ENCODE measurements around the gene LRRC25. TPM values are rescaled to one million over a fixed set of nuclear protein-coding genes. Genes with fewer than 3 reads are reported as not detected.
"Not testable (repeated sequence)": the region's sequence is repeated elsewhere in the genome, so short reads cannot be mapped to it uniquely, and the experiment has no call there.

Gene LRRC25
- total RNA-seq, 3 donors from 2014 or later (not counting 1 experiment from before 2014, with no cell fraction given): 3.9 to 28.2 (median 12.0) TPM

GRCh38 chr19:18351544-18351943 is 45.9 kb downstream of the LRRC25 start:
- no peaks in the 10 kb centered on the region for H3K27me3 Mint-ChIP-seq (ENCODE audit: low read depth in 2 of 2)
- Histone ChIP-seq H3K36me3 (ENCODE audit: control insufficient read depth, insufficient read depth, low read length) (peaks cover 6% of the 10 kb centered on the region), H3K4me1 (ENCODE audit: control insufficient read depth, insufficient read depth, low read length) (no peaks in the 10 kb centered on the region), H3K9me3 (ENCODE audit: control insufficient read depth, insufficient read depth, low read length) (no peaks in the 10 kb centered on the region), H3K27me3 (ENCODE audit: control insufficient read depth, insufficient read depth, low read length) (no peaks in the 10 kb centered on the region), H3K27ac (ENCODE audit: low read length) (no peak overlapping the region), H3K4me3 (ENCODE audit: low read length) (no peak overlapping the region)
- WGBS (ENCODE audit: insufficient coverage): 94% methylated on average over 7 of the region's 7 CpGs
- H3K9me3 Mint-ChIP-seq: no peaks in the 10 kb centered on the region
- peaks cover 7 to 14% of the 10 kb centered on the region in 2 donors for H3K4me1 Mint-ChIP-seq
- intact Hi-C loops (cut with micrococcal nuclease): no loop called here
- TF ChIP-seq CTCF (IDR thresholded peaks at IDR 0.05): no peak
- H3K4me3 Mint-ChIP-seq: no peak overlapping the region
- DNase-seq: no peak
- no peak overlapping the region for H3K27ac Mint-ChIP-seq
- ATAC-seq: no peak
- no peaks in the 10 kb centered on the region for H3K36me3 Mint-ChIP-seq

GRCh38 chr19:18350490-18350889 is 46.9 kb downstream of the LRRC25 start:
- H3K36me3 ChIP-seq (ENCODE audit: control insufficient read depth, insufficient read depth, low read length): peaks cover 2% of the 10 kb centered on the region
- H3K27ac ChIP-seq (ENCODE audit: low read length): no peak overlapping the region
- no peaks in the 10 kb centered on the region for H3K27me3 Mint-ChIP-seq (ENCODE audit: low read depth in 2 of 2)
- TF ChIP-seq CTCF (IDR thresholded peaks at IDR 0.05): no peak
- intact Hi-C loops (cut with micrococcal nuclease): no loop called here
- no peaks in the 10 kb centered on the region for H3K9me3 ChIP-seq (ENCODE audit: control insufficient read depth, insufficient read depth, low read length)
- ATAC-seq (no peak), DNase-seq (no peak)
- no peaks in the 10 kb centered on the region for H3K4me1 ChIP-seq (ENCODE audit: control insufficient read depth, insufficient read depth, low read length)
- no peaks in the 10 kb centered on the region for H3K9me3 Mint-ChIP-seq
- H3K36me3 Mint-ChIP-seq: no peaks in the 10 kb centered on the region
- WGBS (ENCODE audit: insufficient coverage): 86% methylated on average over 9 of the region's 9 CpGs
- H3K4me1 Mint-ChIP-seq: peaks cover 14 to 22% of the 10 kb centered on the region in 2 donors
- H3K4me3 ChIP-seq (ENCODE audit: low read length): no peak overlapping the region
- H3K27ac Mint-ChIP-seq: no peak overlapping the region
- H3K4me3 Mint-ChIP-seq: no peak overlapping the region
- H3K27me3 ChIP-seq (ENCODE audit: control insufficient read depth, insufficient read depth, low read length): no peaks in the 10 kb centered on the region

GRCh38 chr19:18349524-18350128 is 47.8 kb downstream of the LRRC25 start:
- WGBS (ENCODE audit: insufficient coverage): 79% methylated on average over 9 of the region's 12 CpGs
- H3K4me1 ChIP-seq (ENCODE audit: control insufficient read depth, insufficient read depth, low read length): no peaks in the 10 kb centered on the region
- no peaks in the 10 kb centered on the region for H3K27me3 ChIP-seq (ENCODE audit: control insufficient read depth, insufficient read depth, low read length)
- peak in 1 of 2 donors; percentile 37 for DNase-seq
- intact Hi-C loops (cut with micrococcal nuclease): loop anchor here (1.0 kb wide), 1 partner anchor 61 kb away; no protein-coding TSS in a partner anchor
- Mint-ChIP-seq H3K27me3 (ENCODE audit: low read depth in 2 of 2) (no peaks in the 10 kb centered on the region), H3K36me3 (no peaks in the 10 kb centered on the region), H3K4me1 (peaks cover 14 to 22% of the 10 kb centered on the region in 2 donors), H3K4me3 (no peak overlapping the region), H3K9me3 (no peaks in the 10 kb centered on the region), H3K27ac (no peak overlapping the region)
- no peak overlapping the region for H3K27ac ChIP-seq (ENCODE audit: low read length)
- peaks cover 2% of the 10 kb centered on the region for H3K36me3 ChIP-seq (ENCODE audit: control insufficient read depth, insufficient read depth, low read length)
- ATAC-seq: peak in 2 of 3 donors; percentile 64 to 72
- H3K4me3 ChIP-seq (ENCODE audit: low read length): no peak overlapping the region
- TF ChIP-seq CTCF (IDR thresholded peaks at IDR 0.05): peak; percentile 27
- no peaks in the 10 kb centered on the region for H3K9me3 ChIP-seq (ENCODE audit: control insufficient read depth, insufficient read depth, low read length)

GRCh38 chr19:18348818-18349339 is 48.5 kb downstream of the LRRC25 start:
- H3K9me3 Mint-ChIP-seq; H3K27ac ChIP-seq (ENCODE audit: low read length); DNase-seq; ATAC-seq; H3K4me3 Mint-ChIP-seq; H3K36me3 Mint-ChIP-seq; H3K27ac Mint-ChIP-seq; H3K36me3 ChIP-seq (ENCODE audit: control insufficient read depth, insufficient read depth, low read length); H3K27me3 ChIP-seq (ENCODE audit: control insufficient read depth, insufficient read depth, low read length); H3K27me3 Mint-ChIP-seq (ENCODE audit: low read depth in 2 of 2); H3K9me3 ChIP-seq (ENCODE audit: control insufficient read depth, insufficient read depth, low read length); H3K4me3 ChIP-seq (ENCODE audit: low read length); H3K4me1 ChIP-seq (ENCODE audit: control insufficient read depth, insufficient read depth, low read length): not testable (repeated sequence)
- peaks cover 14 to 22% of the 10 kb centered on the region in 2 donors for H3K4me1 Mint-ChIP-seq
- intact Hi-C loops (cut with micrococcal nuclease): loop anchor here (1.0 kb wide), 1 partner anchor 61 kb away; no protein-coding TSS in a partner anchor
- WGBS (ENCODE audit: insufficient coverage): 96% methylated on average over 6 of the region's 6 CpGs

All from natural killer cell (primary cell).